Tibial nerve (tissue), 3 donors: ENCODE data around the gene GSN.

Experiments
- POLR2A ChIP-seq, 2 donors: fragments of 450-650 bp; IDR thresholded peaks; one replicate each; pipeline ENCODE4 v1.6.1; 2017; ENCODE audit warnings: antibody characterized with exemption in 2 of 2, mild to moderate bottlenecking in 2 of 2, moderate library complexity in 2 of 2
- TF ChIP-seq, protein P1 (sequence below), 5 experiments: fragments of 200-600 bp in 3 of 5; fragments of 450-650 bp in 2 of 5; sonication (generic) in 3 of 5; IDR thresholded peaks; one replicate each; pipeline ENCODE4 v1.5.1; 2016 to 2019; ENCODE audit warnings: antibody characterized with exemption in 5 of 5, mild to moderate bottlenecking in 3 of 5, moderate library complexity in 2 of 5

DNA sequence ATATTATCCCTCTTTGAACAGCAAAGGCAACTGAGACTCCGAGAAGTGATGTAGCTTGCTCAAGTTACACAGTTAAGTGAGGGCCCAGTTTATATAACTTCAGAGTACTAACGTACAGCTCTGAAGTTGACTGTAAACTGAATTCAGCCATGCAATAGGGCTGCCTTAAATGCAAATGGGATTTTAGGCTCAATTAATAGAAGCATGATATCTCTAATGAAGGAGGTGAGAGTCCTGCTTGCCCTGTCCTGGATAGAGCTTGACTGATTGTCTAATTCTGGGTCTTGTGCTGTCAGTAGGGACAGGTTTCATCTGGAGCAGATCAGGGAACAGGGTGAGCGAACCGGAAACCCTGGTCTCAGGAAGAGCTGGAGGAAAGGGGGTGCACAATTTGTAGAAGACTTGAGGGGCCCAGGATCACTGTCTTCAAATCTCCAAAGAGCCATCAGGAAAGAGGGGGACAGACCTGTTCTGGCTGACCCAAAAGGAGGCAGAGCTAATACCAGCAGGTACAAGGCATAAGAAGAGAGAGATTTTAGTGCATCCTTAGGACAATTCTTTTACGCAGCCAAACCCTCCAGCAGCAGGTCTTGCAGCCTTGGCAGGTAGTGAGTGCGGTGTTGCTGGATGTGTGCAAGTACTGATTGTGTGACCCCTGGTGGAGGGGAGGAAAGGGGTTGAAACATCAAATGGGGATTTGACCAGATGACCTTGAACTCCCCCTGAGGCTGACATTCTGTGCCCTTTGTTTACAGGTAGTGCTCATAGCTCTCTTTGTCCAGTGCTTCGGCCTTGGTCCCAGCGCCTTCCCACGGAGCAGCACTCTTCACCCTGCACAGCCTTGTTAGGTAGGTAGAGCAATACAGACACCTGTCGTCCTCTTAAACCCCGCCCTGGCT lies 13.0 kb downstream of the GSN start:
- TF ChIP-seq, protein P1, sequence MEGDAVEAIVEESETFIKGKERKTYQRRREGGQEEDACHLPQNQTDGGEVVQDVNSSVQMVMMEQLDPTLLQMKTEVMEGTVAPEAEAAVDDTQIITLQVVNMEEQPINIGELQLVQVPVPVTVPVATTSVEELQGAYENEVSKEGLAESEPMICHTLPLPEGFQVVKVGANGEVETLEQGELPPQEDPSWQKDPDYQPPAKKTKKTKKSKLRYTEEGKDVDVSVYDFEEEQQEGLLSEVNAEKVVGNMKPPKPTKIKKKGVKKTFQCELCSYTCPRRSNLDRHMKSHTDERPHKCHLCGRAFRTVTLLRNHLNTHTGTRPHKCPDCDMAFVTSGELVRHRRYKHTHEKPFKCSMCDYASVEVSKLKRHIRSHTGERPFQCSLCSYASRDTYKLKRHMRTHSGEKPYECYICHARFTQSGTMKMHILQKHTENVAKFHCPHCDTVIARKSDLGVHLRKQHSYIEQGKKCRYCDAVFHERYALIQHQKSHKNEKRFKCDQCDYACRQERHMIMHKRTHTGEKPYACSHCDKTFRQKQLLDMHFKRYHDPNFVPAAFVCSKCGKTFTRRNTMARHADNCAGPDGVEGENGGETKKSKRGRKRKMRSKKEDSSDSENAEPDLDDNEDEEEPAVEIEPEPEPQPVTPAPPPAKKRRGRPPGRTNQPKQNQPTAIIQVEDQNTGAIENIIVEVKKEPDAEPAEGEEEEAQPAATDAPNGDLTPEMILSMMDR (IDR thresholded peaks at IDR 0.05) = no peak
- TF ChIP-seq POLR2A (IDR thresholded peaks at IDR 0.05) = no peak
